IMR-90 (cell line): ENCODE results near the gene GRIA4. TPM values are rescaled to one million over a fixed set of nuclear protein-coding genes. Genes with fewer than 3 reads are reported as not detected.

Experiments used
- ATAC-seq: fragments of 200-7000 bp; cut with Tn5 transposase; 2 replicates; pipeline ENCODE4 v1.9.1; 2020; ENCODE audit warnings: low read depth, mild to moderate bottlenecking, moderate library complexity
- BruUV-seq: library from RNA; stranded (reverse); fragments of 400-500 nt; replicated peaks from 2 replicates; lab custom pipeline; 2021; lab: Mats Ljungman, UMichigan
- CTCF ChIA-PET: fragments of 300-600 bp; formaldehyde crosslinking; extraction: SDS; loops from one replicate; lab custom pipeline; 2021; ENCODE audit warnings: antibody characterized with exemption; lab: Yijun Ruan, JAX
- POLR2A ChIA-PET: fragments of 300-600 bp; sonication (Branson Sonifier 250); formaldehyde crosslinking; loops from one replicate; lab custom pipeline; 2022; ENCODE audit warnings: antibody characterized with exemption; ENCODE audit not compliant: unreplicated experiment; lab: Charles Lee
- DNase-seq: peaks from one replicate; pipeline ENCODE4 v3.0.0; 2013
- H2AFZ ChIP-seq: replicated peaks from 2 replicates; pipeline ENCODE3; 2013; ENCODE audit warnings: low read length, mild to moderate bottlenecking; ENCODE audit not compliant: poor library complexity
- H2AK5ac ChIP-seq: 2 replicates; pipeline ENCODE4 v1.6.1; 2013; ENCODE audit warnings: low read depth, low read length, inconsistent platforms
- H2AK9ac ChIP-seq: replicated peaks from 2 replicates; pipeline ENCODE3; 2013; ENCODE audit warnings: mild to moderate bottlenecking, low read depth, low read length, moderate library complexity; ENCODE audit not compliant: poor library complexity
- H2BK120ac ChIP-seq: 2 replicates; pipeline ENCODE4 v1.6.1; 2013; ENCODE audit warnings: low read depth, low read length, inconsistent platforms
- H2BK15ac ChIP-seq: 3 replicates; pipeline ENCODE4 v1.6.1; 2013; ENCODE audit warnings: low read depth, low read length, inconsistent platforms
- H2BK20ac ChIP-seq: 2 replicates; pipeline ENCODE4 v1.6.1; 2013; ENCODE audit warnings: low read depth, mild to moderate bottlenecking, inconsistent platforms, low read length, moderate library complexity
- H2BK5ac ChIP-seq: 2 replicates; pipeline ENCODE4 v1.6.1; 2013; ENCODE audit warnings: mild to moderate bottlenecking, low read depth, low read length, inconsistent platforms; ENCODE audit not compliant: poor library complexity, severe bottlenecking
- H3K14ac ChIP-seq: replicated peaks from 2 replicates; pipeline ENCODE4 v1.6.1; 2013; ENCODE audit warnings: low read depth, low read length, inconsistent platforms
- H3K18ac ChIP-seq: 2 replicates; pipeline ENCODE4 v1.6.1; 2013; ENCODE audit warnings: low read depth, low read length, control low read depth
- H3K23ac ChIP-seq: 2 replicates; pipeline ENCODE4 v1.6.1; 2013; ENCODE audit warnings: low read depth, low read length, inconsistent platforms
- H3K27ac ChIP-seq: 2 replicates; pipeline ENCODE4 v1.5.1; 2013; ENCODE audit warnings: mild to moderate bottlenecking, control low read depth, low read length; ENCODE audit not compliant: insufficient read depth
- H3K27me3 ChIP-seq: 2 replicates; pipeline ENCODE4 v1.6.1; 2013; ENCODE audit warnings: low read length; ENCODE audit not compliant: control insufficient read depth, insufficient read depth
- H3K36me3 ChIP-seq: 2 replicates; pipeline ENCODE4 v1.6.1; 2013; ENCODE audit warnings: low read length, mixed read lengths; ENCODE audit not compliant: control insufficient read depth, insufficient read depth
- H3K4ac ChIP-seq: 2 replicates; pipeline ENCODE4 v1.6.1; 2013; ENCODE audit warnings: low read depth, low read length, inconsistent platforms
- H3K4me1 ChIP-seq: 2 replicates; pipeline ENCODE4 v1.6.1; 2013; ENCODE audit warnings: low read length, mixed read lengths; ENCODE audit not compliant: control insufficient read depth, insufficient read depth
- H3K4me2 ChIP-seq: 2 replicates; pipeline ENCODE4 v1.6.1; 2013; ENCODE audit warnings: low read depth, mild to moderate bottlenecking, control low read depth, low read length, moderate library complexity
- H3K4me3 ChIP-seq: 2 replicates; pipeline ENCODE4 v1.5.1; 2013; ENCODE audit warnings: low read depth, mild to moderate bottlenecking, control low read depth, low read length, moderate library complexity; ENCODE audit not compliant: insufficient read depth
- H3K56ac ChIP-seq: 2 replicates; pipeline ENCODE4 v1.6.1; 2013; ENCODE audit warnings: low read length, inconsistent platforms; ENCODE audit not compliant: insufficient read depth; ENCODE audit errors: extremely low read depth
- H3K79me1 ChIP-seq, 2 experiments: 2 replicates each; pipeline ENCODE4 v1.6.1; 2013; ENCODE audit warnings: low read length in 2 of 2, inconsistent platforms in 1 of 2, low read depth in 1 of 2
- H3K9ac ChIP-seq: 2 replicates; pipeline ENCODE4 v1.6.1; 2013; ENCODE audit warnings: low read depth, low read length, control low read depth
- H3K9me1 ChIP-seq: 2 replicates; pipeline ENCODE4 v1.6.1; 2013; ENCODE audit warnings: low read length, inconsistent platforms; ENCODE audit not compliant: insufficient read depth
- H3K9me3 ChIP-seq: 2 replicates; pipeline ENCODE4 v1.6.1; 2013; ENCODE audit warnings: low read length; ENCODE audit not compliant: control insufficient read depth, insufficient read depth
- H4K20me1 ChIP-seq: 2 replicates; pipeline ENCODE4 v1.6.1; 2013; ENCODE audit warnings: low read length, inconsistent platforms; ENCODE audit not compliant: insufficient read depth
- H4K5ac ChIP-seq: 2 replicates; pipeline ENCODE4 v1.6.1; 2013; ENCODE audit warnings: mild to moderate bottlenecking, low read depth, low read length, control low read depth
- H4K8ac ChIP-seq, 2 experiments: 2 replicates each; pipeline ENCODE4 v1.6.1; 2013; ENCODE audit warnings: low read depth in 2 of 2, low read length in 2 of 2, control low read depth in 1 of 2, inconsistent platforms in 1 of 2
- H4K91ac ChIP-seq: 2 replicates; pipeline ENCODE4 v1.6.1; 2013; ENCODE audit warnings: low read depth, low read length, inconsistent platforms; ENCODE audit not compliant: insufficient read depth
- CHD1 ChIP-seq: IDR thresholded peaks from 2 replicates; pipeline ENCODE4 v1.6.1; 2012; ENCODE audit warnings: low read depth, low read length, improper control_type of control experiment
- MAFK ChIP-seq: IDR thresholded peaks from 2 replicates; pipeline ENCODE4 v1.6.1; 2012; ENCODE audit warnings: low read depth, low read length, improper control_type of control experiment
- WGBS, 2 experiments: methylation state at CpG; one replicate each; pipeline versions ENCODE4 v1.1.5 to v1.1.7; 2013; ENCODE audit warnings: missing lambda C conversion rate in 2 of 2; ENCODE audit not compliant: insufficient read length in 1 of 2; ENCODE audit errors: extremely low coverage in 2 of 2; 5-methylcytosine and 5-hydroxymethylcytosine counted together
- dilution Hi-C: fragments of 300-500 bp; cut with HindIII; formaldehyde crosslinking; loops from one replicate; pipeline ENCODE4 v1.14.3; 2018; ENCODE audit warnings: low sequenced_read_pairs; ENCODE audit not compliant: unreplicated experiment
- in situ Hi-C: fragments of 300-500 bp; cut with MboI; formaldehyde crosslinking; loops from 3 replicates; pipeline ENCODE4 v1.14.3; 2019; ENCODE audit warnings: low sequenced_read_pairs, inconsistent platforms, mixed read lengths
- intact Hi-C: fragments of 100-400 bp; cut with micrococcal nuclease; formaldehyde crosslinking; loops from 2 replicates; pipeline ENCODE4 v1.10.0; 2022
- polyA plus RNA-seq, 3 experiments: library from polyadenylated mRNA; depleted of rRNA; stranded (reverse); fragments of >200 nt; gene quantifications; 2 replicates each; pipeline ENCODE4 v1.2.3, GENCODE V29; 2012; ENCODE audit warnings: low replicate concordance in 1 of 3
- total RNA-seq: library from RNA; depleted of rRNA; stranded (reverse); fragments of >200 nt; gene quantifications from 2 replicates; pipeline ENCODE4 v1.2.3, GENCODE V29; 2012

The GRIA4 gene
- total and polyA plus RNA-seq, 2 of the 4 experiments (the other 2 are of a cell fraction): 0.36 to 1.0 TPM

DNA sequence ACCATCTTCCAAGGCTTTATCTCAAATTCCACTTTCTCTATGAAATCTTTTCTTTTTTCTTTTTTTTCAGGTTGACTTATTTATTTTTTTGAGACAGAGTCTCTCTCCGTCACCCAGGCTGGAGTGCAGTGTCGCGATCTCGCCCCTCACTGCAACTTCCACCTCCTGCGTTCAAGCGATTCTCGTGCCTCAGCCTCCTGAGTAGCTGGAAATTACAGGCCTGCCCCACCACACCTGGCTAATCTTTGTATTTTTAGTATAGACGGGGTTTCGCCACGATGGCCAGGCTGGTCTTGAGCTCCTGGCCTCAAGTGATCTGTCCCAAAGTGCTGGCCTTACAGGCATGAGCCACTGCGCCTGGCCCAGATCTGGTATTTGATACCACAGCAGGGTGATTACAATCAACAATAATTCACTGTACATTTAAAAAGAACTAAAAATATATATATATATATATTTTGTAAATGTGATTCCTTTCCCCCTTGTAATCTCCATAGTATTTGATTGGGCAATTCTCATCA lies 290.7 kb downstream of the GRIA4 start:
- no peak overlapping the region for H3K4me3 ChIP-seq
- no peak overlapping the region for H2BK5ac ChIP-seq
- no peak overlapping the region for H3K14ac ChIP-seq
- no peak overlapping the region for H2BK120ac ChIP-seq
- no peak overlapping the region for H3K4me2 ChIP-seq
- H3K27me3 ChIP-seq: no peaks in the 10 kb centered on the region
- WGBS, 2 experiments: no CpG with 5 or more reads among the region's 11 CpGs
- in situ Hi-C loops: no loop called here
- no peak overlapping the region for H2BK20ac ChIP-seq
- H3K56ac ChIP-seq: no peak overlapping the region
- no peak for TF ChIP-seq CHD1
- no peak for TF ChIP-seq MAFK
- no peak overlapping the region for H4K91ac ChIP-seq
- no peaks in the 10 kb centered on the region for H3K4me1 ChIP-seq
- no TSS peak for BruUV-seq
- no peak overlapping the region for H3K27ac ChIP-seq
- H3K9me3 ChIP-seq: no peaks in the 10 kb centered on the region
- H3K9ac ChIP-seq: no peak overlapping the region
- H2AK9ac ChIP-seq: no peak overlapping the region
- H3K36me3 ChIP-seq: no peaks in the 10 kb centered on the region
- DNase-seq: no peak
- H4K5ac ChIP-seq: no peak overlapping the region
- no peak for ATAC-seq
- H2AFZ ChIP-seq: no peak overlapping the region
- no peaks in the 10 kb centered on the region for H3K9me1 ChIP-seq
- ChIA-PET POLR2A (no interaction called here), CTCF (interaction anchor here (1.2 kb wide), 1 partner anchor 19 kb away, joined by 4 read pairs; no protein-coding TSS in a partner anchor)
- no peak overlapping the region for H3K4ac ChIP-seq
- dilution Hi-C loops: no loop called here
- H3K79me1 ChIP-seq: no peaks in the 10 kb centered on the region
- H4K8ac ChIP-seq: no peak overlapping the region
- no peak overlapping the region for H3K23ac ChIP-seq
- intact Hi-C loops: no loop called here
- no peak overlapping the region for H2AK5ac ChIP-seq
- H3K18ac ChIP-seq: no peak overlapping the region
- no peak overlapping the region for H2BK15ac ChIP-seq
- no peaks in the 10 kb centered on the region for H4K20me1 ChIP-seq
